GM19035 (cell line): ENCODE results near the gene PPOX.

Source experiments
- ATAC-seq: cut with Tn5 transposase; IDR thresholded peaks from one replicate; pipeline ENCODE4 v1.9.1; 2021; ENCODE audit not compliant: unreplicated experiment

PPOX gene

GRCh38 chr1:161153176-161153575 is 13.1 kb upstream of the PPOX start:
- peak; percentile 15 for ATAC-seq

- peak; percentile 88 for ATAC-seq
Observed at GRCh38 chr1:161153682-161154337, 12.4 kb upstream of the PPOX start, which contains the start of gene UFC1. Gene UFC1 (plus strand): TSS chr1:161153978. CDS start chr1:161153998, 20 bp downstream.

- no peak for ATAC-seq
Observed at GRCh38 chr1:161157867-161158266, 8.4 kb upstream of the PPOX start.

GRCh38 chr1:161158316-161159010 is 7.8 kb upstream of the PPOX start:
- ATAC-seq, result no peak

GRCh38 chr1:161159087-161159912 is 6.9 kb upstream of the PPOX start, which contains the start of gene USP21:
Gene USP21 (plus strand): TSS chr1:161159500. CDS start chr1:161160641, 1,141 bp downstream.
- ATAC-seq, result peak; percentile 85

GRCh38 chr1:161159913-161160243 is 6.3 kb upstream of the PPOX start:
- ATAC-seq, result no peak

- ATAC-seq, result no peak
Observed at GRCh38 chr1:161160671-161161145, 5.5 kb upstream of the PPOX start.

GRCh38 chr1:161161652-161162051 is 4.6 kb upstream of the PPOX start:
- no peak for ATAC-seq

GRCh38 chr1:161162052-161162451 is 4.2 kb upstream of the PPOX start:
- ATAC-seq, result no peak

- no peak for ATAC-seq
Observed at GRCh38 chr1:161162806-161163205, 3.4 kb upstream of the PPOX start.

GRCh38 chr1:161163793-161164192 is 2.4 kb upstream of the PPOX start:
- no peak for ATAC-seq

GRCh38 chr1:161164901-161165610 is 1.2 kb upstream of the PPOX start:
- ATAC-seq, result no peak

- peak; percentile 8 for ATAC-seq
Observed at GRCh38 chr1:161166669-161167548, 683 bp downstream of the PPOX start.

GRCh38 chr1:161168906-161169305 is 2.7 kb downstream of the PPOX start:
- ATAC-seq, result no peak

GRCh38 chr1:161171191-161171590 is 5.0 kb downstream of the PPOX start:
- ATAC-seq, result no peak

GRCh38 chr1:161171696-161172095 is 5.5 kb downstream of the PPOX start:
- no peak for ATAC-seq

GRCh38 chr1:161172349-161172748 is 6.1 kb downstream of the PPOX start:
- no peak for ATAC-seq

- ATAC-seq, result no peak
Observed at GRCh38 chr1:161172776-161173376, 6.7 kb downstream of the PPOX start.

- ATAC-seq, result no peak
Observed at GRCh38 chr1:161173711-161174110, 7.5 kb downstream of the PPOX start.

- ATAC-seq, result no peak
Observed at GRCh38 chr1:161174911-161175310, 8.7 kb downstream of the PPOX start.
